GM21786 (cell line): Measurements from ENCODE around the gene NEK4.

Experiments used
- ATAC-seq: cut with Tn5 transposase; IDR thresholded peaks from one replicate; pipeline ENCODE4 v1.9.1; 2021; ENCODE audit not compliant: unreplicated experiment

NEK4 gene

DNA sequence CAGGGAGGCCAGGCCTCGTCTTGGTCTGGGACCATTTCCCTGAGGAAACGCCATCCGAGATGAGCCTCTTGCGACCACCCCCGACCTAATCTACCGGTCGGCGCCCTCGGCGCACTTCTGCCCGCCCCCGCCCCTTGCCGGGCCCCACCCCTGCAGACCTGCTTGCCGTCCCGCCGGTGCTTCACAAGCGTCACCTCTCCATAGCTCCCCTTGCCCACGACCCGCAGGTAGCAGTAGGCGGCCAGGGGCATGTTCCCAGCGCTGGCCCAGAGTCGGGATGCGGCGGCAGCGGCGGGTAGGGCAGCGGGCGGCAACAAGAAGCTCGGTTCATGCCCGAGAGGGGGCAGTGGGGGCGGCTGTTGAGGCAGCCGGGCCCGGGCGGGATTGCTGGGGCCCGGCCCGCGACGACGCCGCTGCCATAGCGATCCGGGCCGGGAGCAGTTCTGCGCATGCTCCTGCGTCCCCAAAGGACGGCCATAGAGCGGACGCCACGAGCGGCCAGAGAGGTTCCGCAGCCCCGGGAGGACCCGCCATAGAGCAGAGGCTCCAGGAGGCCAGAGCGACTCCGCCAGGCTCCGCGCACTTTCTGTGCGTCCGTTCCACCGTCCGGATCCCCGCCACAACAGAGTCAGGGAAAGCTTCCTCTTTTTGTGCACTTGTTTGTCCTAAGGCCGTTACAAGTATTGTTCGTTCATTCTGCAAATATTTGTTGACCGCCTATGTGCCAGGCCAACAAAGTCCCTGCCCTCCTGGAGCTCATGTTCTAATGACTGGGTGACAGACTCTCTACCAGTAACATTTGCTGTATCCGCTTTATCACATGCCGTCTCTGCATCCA, at the start of gene NEK4:
Gene NEK4, minus strand, starts transcription at position 445 of the 838 bp plus-strand sequence. Its CDS starts 194 bp downstream, at position 251.
- peak; percentile 97 for ATAC-seq

DNA sequence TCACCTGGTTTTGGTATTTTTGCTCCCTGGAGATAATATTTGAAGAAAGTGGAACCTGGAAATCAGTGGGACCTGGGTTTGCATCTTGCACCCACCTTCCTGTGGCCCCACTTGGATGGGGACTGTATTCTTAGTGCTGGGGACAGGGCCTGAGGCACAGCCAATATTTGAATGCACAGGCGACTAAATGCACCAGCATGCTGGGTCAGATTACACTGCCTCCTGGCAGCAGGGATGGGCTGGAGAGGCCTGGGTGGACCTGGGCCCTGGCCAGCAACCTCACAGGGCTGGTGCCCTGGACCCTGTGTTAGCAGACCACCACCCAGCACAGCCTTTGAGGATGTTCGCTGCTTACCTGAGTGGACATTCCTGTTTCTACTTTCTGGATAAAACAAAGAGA, 49.2 kb upstream of the NEK4 start:
- no peak for ATAC-seq

DNA sequence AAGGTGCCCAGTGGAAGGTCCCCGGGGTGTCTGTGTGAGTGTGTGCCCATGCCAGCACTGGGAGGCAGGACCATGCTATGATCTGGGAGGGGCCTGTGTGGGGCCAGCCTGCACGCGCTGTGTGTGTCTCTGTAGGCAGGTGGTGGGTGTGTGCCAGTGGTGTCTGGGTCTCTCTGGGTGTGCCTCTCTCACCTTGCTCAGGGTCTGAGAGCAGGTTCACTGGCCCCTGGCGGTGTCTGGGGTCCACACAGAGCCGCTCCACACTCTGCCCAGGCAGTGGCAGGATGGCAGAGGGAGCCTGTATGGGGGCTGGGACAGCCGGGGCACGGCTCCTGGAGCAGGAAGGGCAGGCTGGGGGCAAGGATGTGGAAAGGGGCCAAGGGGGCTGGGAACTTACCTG, 47.1 kb upstream of the NEK4 start:
- no peak for ATAC-seq

DNA sequence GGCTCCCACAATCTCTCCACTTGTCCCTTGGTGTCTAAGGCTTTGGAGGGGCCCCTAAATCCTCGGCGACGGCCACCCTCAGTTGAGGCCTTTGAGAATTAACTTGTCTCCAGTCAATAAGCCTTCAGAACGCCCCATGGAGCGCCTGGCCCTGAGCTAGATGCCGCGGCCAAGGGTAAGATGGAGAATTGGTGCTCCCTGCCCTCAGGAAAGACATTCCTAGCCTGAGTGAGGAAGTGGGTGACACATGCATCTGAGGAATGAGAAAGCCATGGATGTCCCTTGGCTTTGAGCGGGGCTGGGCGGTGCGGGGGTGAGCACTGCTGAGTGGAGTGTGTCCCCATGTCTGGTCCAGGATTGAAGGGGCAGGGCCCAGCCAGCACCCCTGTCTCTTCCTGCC, 46.5 kb upstream of the NEK4 start:
- ATAC-seq = no peak

DNA sequence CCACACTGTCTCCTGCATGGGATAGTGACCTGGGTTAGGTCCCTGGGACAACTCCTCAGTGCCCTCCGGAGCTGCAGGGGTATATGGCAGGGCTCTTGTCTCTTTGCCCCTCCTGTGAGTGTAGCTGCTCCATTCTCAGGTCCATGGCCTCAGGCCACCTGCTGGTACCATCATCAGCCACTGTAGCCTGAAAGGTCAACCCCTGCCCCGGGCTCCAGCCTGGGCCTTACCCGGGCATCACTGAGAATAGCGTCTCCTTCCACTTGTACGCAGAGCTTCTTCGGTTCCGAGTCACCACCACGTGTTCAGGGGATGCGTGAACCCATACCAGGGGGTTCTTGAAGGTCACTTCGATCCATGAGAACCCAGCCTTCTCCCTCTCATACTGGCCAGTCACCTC, 45.9 kb upstream of the NEK4 start:
- no peak for ATAC-seq

DNA sequence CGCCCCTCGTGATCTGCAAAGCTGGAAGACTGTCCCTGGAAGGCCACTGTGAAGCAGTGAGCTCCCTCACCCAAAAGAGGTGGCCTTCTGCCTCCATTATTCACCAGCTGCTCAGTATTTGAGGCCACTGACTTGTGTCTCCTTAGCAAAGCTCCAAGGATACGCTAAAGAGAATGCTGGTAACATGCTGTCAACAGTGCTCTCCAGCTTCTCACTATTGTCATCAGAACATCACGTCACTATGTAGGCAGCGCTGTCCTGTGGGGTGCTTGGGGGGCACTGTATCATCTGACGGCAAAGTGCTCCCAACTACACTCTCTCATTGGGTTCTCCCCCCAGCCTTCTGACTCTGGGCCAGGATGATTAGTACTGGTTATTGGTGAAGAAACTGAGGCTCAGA, 45.5 kb upstream of the NEK4 start:
- no peak for ATAC-seq

DNA sequence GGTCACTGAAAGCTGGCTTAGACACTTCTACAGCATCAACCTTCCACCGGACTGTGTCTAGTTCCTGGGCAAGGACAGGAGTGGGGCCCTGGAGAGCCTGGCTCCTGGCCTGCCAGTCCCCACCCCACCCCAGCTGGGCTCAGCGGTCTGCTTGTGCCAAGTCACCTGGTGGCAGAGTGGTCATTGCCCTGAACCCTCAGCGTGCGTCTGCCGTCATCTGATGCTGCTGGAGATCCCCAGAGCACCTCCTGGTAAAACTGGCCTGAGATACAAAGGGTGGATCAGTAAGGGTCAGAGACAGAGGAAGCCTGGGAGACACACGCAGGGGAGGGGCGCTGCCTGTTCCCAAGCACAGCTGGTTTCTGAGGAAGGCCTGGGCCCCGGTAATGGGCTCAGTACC, 43.1 kb upstream of the NEK4 start:
- no peak for ATAC-seq

DNA sequence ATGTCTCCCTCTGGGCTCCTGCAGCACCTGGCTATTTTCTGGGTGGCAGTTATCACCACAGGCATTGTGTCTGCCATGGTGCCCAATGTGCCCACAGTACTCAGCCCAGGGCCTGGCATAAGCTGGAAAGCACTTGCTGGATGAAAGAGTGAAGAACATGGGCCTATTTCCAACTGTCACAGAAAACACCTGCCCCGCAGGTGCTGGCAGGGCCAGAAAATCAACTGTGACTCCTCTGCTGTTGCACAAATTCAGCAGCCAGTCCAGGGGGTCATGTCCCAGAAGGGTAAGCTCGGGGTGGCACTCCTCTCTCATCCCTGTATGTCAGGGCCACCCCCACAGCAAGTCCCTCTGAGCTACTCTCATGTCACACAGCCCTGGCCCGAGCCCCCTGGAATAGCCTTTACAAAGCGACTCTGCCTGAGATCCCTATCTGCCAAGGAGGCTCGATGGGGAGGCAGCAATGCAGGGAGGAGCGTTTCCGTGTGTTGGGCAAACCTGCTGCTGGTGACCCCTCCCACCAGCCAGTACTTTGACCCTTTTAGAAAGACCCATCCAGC, 40.8 kb upstream of the NEK4 start:
- no peak for ATAC-seq

DNA sequence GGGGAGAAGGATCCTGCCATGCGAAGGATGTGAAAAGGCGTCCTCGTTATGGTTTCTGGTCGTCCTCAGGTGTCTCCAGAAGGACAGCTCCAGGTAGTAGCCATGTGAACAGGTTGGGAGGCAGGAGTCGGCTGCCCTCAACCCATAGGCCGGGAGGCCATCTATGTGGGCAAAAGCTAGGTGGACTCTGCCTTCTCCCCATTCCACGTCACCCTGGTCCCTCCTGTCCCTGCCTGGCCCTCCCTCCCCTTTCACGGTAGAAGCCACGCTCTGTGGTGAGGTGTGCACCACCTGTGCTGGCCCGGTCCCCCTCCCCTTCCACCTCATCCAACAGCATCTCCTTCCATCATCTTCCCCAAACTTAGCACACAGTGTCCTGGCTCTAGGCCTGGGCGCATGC, 40.2 kb upstream of the NEK4 start:
- no peak for ATAC-seq

DNA sequence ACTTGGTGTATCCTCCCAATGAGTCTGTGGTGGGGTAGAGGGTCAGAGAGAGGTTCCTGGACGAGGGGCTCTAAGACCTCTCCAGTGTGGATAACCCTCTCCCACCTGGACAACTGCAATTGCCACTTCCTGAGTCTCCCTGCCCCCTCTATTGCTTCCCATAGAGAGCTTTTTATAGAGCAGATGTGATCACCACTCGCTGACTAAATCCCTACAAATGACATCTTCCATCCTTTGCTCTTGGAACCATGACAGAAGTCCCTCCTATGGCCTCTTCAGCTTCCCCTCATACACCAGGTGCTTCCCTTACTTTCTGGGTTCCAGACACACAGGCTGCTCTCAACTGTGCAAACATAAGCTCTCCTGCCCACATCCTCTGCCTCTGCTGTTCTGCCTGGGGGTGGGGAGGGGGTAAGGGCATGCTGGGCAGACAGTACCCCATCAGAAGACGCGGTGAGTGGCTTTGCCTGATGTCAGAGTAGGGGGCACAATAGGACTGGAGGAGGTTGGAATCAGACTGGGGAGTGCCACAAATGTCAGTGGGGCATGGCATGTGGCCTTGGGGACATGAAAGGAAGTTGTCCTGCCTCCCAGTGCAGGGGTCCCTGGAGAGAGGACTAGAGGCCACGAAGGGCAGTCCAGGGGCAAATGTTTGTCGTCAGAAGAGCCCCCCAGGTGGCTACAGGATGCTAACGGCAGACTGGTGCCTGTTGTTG, 39.1 kb upstream of the NEK4 start:
- no peak for ATAC-seq

DNA sequence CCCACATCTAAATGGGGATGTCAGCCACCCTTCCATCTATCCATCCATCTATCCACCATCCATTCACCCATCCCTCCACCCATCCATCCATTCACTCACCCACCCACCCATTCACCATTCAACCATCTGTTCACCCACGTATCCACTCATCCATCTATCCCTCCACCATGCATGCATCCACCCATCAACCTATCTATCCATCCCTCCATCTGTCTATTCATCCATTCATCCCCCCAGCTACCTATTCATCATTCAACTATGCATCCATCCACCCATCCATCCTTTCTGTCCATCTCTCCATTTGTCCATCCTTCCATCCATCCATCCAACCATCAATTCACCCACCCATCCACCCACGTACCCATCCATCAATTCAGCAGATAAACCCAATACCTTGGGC, 38.4 kb upstream of the NEK4 start:
- ATAC-seq = no peak

DNA sequence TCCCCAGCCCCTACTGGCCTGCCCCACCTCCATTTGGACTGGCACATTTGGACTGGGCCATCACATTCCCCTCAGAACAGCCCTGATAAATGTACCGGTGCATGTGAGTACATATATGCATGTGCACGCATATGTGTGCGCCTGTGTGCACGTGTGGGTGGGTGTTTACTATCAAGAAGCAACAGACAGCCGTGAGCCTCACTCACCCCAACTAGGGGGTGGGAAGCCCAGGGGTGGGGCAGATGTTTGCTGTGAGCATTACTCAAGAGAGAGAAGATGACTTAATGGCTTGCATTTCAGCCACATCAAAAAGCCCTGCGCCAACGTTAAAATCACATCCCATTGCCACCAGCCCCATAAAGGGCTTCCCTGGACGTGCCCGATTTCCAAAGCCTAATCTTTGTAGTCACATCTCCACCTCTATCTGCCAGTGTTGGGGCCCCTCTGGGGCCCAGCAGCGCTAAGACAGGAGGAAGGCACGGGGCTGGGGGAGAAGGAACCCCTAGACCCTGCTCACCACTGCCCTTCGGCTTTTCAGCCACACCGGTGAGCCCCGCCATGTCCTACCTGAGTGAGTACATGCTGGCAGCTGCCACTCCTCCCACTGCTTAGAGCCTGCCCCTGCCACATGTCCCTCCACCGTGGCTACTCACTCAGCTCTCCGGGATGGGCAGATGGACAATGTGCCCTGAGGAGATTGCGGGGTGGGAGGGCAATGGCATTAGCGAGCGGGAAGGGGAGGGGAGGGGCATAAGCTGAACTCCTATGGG, 34.7 kb upstream of the NEK4 start:
- ATAC-seq = no peak

DNA sequence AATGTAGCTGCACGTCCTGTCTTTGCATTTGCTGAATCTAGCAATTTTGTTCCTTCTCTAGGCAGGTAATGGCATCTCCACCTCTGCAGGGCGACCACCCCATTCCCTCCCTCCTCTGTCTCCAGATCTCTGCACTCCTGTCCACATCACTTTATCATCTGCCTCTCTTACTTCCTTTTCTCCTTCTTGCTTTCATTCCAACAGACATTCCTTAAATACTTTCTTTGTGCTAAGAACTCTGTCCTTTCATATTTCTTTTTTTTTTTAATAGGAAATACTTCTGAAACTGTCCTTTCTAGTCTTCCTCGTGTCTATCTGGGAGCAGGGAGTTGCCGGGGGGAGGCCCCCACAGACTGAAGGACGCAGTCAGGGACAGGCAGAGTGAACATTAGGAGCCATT, 31.1 kb upstream of the NEK4 start:
- no peak for ATAC-seq

DNA sequence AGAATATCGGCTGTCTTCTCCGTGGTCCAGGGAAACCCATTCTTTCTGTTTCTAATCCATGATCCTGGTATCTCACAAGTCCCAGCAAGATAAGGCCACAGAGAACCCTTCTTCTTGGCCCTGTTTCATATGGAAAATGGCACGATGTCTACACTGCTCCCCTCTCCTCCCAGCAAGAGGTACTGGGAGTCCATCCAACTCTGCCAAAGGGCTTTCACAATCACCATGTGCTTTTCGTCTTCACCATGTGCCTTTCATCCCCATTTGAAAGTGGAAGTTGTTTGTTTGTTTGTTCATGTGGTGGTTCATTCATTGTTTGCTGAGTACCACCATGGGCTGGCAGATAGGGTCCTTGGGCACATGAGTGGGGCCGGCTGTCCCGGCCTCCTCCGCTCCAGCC, 29.3 kb upstream of the NEK4 start:
- ATAC-seq = no peak

DNA sequence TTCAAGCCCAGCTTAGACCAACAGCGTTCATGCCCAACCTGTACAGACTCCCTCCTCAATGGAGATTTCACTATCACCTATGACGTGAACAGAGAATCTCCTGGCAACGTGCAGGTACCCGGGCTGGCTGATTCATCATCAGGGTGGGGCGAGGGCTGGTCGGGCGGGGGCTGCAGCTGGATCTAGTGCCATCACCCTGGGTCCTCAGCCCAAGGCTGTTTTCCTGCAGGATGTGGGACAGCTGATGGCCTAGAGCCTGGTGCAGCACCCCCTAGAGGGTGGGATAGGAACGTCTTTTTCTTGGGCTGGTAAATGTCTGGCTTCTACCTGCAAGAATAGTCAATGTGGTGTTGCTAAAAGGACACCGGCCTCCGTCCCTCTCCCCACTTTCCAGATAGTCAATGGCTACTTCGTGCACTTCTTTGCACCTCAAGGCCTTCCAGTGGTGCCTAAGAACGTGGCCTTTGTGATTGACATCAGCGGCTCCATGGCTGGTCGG, 28.3 kb upstream of the NEK4 start:
- ATAC-seq = no peak

DNA sequence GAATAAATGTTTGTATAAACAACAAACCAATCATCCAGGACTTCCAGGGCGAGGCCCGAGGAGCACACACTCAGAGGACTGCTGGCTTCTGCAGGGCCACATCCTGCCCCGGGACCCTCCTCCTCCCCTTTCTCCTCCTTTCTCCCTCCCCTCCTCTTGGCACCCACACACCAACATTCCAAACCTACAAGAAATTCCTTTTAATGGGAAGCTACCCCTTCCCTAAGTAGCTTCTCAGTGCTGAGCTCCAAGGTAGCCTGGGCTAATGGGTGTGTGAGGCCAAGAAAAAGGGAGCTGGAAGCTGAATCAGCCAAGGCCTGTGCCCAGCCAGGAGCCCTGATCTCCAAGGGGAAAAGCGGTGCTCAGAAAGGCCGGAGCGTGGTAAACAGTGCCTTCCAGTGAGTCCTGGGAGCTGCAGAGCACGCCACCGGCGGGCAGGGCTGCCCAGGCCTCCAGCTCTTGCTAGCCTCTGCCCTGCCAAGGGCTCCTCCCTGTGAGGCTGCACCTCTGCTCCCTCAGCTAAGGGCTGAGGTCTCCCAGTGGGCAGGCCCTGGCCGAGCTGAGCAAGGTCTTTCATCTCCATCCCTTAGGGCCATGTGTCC, 27.7 kb upstream of the NEK4 start:
- ATAC-seq = no peak

DNA sequence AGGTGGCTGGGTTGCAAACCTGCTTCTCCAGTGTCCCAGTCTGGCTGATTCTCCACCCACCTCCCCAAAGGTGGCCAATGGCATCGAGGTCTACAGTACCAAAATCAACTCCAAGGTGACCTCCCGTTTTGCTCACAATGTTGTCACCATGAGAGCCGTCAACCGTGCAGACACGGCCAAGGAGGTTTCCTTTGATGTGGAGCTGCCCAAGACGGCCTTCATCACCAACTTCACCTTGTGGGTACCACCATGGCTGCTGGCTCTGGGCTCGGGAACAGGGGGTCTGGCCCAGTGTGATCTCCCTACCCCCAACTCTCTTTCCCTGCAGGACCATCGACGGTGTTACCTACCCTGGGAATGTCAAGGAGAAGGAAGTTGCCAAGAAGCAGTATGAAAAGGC, 25.7 kb upstream of the NEK4 start:
- no peak for ATAC-seq

DNA sequence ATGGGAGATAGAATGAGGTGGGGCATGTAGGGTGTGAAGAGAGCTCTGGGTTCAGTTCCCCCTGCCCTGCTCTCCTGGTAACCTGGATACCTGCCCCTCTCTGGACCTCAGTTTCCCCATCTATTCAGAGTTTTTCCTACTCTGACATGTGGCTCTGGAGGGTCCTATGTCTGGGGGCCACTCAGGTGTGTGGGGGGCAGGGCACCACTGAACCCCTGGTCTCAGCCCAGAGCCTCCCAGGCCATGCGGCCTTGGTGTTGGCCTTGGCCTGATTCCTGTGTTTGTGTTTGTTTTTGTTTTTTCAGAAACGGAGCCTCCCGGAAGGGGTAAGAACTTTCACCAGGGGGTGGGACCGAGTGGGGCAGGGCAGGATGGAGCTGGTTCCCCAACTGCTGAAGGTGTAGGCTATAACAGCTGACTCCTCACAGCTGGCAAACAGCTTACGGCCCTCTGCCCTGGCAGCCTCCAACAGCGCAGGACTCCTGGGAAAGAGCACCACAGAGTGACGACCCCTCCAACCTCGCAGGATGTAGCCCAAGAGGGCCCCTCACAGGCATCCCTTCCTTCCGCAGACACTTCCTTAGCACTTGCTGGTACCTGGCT, 24.7 kb upstream of the NEK4 start:
- ATAC-seq = no peak

DNA sequence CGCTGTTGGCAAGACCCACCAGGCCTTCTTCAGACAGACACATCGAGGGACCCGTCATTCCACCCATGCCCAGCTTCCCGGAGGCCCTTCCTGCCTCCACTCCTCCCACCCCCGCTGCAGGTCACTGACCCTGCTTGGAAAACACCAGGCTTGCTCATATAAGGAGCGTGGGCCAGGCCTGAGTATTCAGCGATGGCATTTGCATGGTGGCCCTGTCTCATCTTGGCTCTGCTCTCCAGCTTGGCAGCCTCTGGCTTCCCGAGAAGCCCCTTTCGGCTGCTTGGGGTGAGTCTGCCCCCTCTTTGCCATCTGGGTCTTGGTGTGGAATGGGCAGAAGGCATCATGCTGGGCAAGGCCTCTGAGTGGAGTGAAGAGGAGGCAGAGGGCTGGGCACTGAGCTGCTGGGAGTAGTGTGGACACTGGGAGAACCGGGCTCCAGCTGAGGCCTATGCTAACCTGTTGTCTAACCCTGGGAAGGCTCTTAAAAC, 23.9 kb upstream of the NEK4 start, which contains the start of gene ITIH3:
Gene ITIH3, plus strand, starts transcription at position 185 of the 488 bp plus-strand sequence. Its CDS starts 8 bp downstream, at position 193.
- no peak for ATAC-seq
